HepG2 (cell line): ENCODE measurements around the gene CNTD1. TPM values are rescaled to one million over a fixed set of nuclear protein-coding genes. Genes with fewer than 3 reads are reported as not detected.
A peak's percentile ranks its signal among the peaks of the same experiment; 100 is the strongest.

Experiments used
- ATAC-seq: fragments of 200-7000 bp; cut with Tn5 transposase; 3 replicates; pipeline ENCODE4 v1.9.1; 2020; ENCODE audit warnings: mild to moderate bottlenecking, moderate library complexity
- BruUV-seq: library from RNA; stranded (reverse); fragments of 400-500 nt; replicated peaks from 2 replicates; lab custom pipeline; 2021; lab: Mats Ljungman, UMichigan
- CTCF ChIA-PET: fragments of 300-600 bp; formaldehyde crosslinking; extraction: SDS; loops from one replicate; lab custom pipeline; 2021; ENCODE audit warnings: low total read pairs, inconsistent platforms, low intra/inter-chr PET ratio; lab: Yijun Ruan, JAX
- POLR2A ChIA-PET: fragments of 350-600 bp; sonication (Branson Sonifier 250); formaldehyde crosslinking; loops from one replicate; lab custom pipeline; 2020; ENCODE audit warnings: antibody characterized with exemption, inconsistent platforms; lab: Yijun Ruan, JAX
- DNase-seq: peaks from one replicate; pipeline ENCODE4 v3.0.0-alpha.2; 2015; ENCODE audit warnings: low spot score
- FAIRE-seq: peaks from 3 replicates; lab custom pipeline; 2011; peaks lifted over from hg19 to GRCh38; lab: Jason Lieb, UNC
- H2AFZ ChIP-seq: one replicate; pipeline ENCODE4 v1.6.1; 2011; ENCODE audit warnings: low read length, inconsistent platforms
- H3K27ac ChIP-seq: fragments of 300-600 bp; 3 replicates; pipeline ENCODE4 v1.8.0; 2011; ENCODE audit warnings: mixed run types, mild to moderate bottlenecking, mixed read lengths, low read length, inconsistent platforms; ENCODE audit not compliant: insufficient read depth; ENCODE audit errors: extremely low read length
- H3K27me3 ChIP-seq, 2 experiments: fragments of 200-600 bp in 1 of 2; 2 replicates in 1 of 2; 3 replicates in 1 of 2; pipeline versions ENCODE4 v1.6.0 to v1.8.0; 2011; ENCODE audit warnings: low read length in 2 of 2, mild to moderate bottlenecking in 2 of 2, moderate library complexity in 2 of 2, inconsistent platforms in 1 of 2; ENCODE audit not compliant: insufficient read depth in 2 of 2, control insufficient read depth in 1 of 2
- H3K36me3 ChIP-seq, 2 experiments: fragments of 200-600 bp in 1 of 2; replicated peaks in 1 of 2; 2 replicates in 1 of 2; 3 replicates in 1 of 2; pipeline versions ENCODE4 v1.5.1 to v1.8.0; 2011; ENCODE audit warnings: low read length in 2 of 2, inconsistent platforms in 1 of 2; ENCODE audit not compliant: insufficient read depth in 2 of 2, control insufficient read depth in 1 of 2
- H3K4me1 ChIP-seq: 2 replicates; pipeline ENCODE4 v1.5.1; 2012; ENCODE audit warnings: low read length, inconsistent platforms; ENCODE audit not compliant: insufficient read depth
- H3K4me2 ChIP-seq: 2 replicates; pipeline ENCODE4 v1.6.0; 2011; ENCODE audit warnings: low read depth, low read length, inconsistent platforms
- H3K4me3 ChIP-seq, 3 experiments: fragments of 200-600 bp in 1 of 3; sonication (generic), shearing (Covaris generic) in 1 of 3; replicated peaks in 1 of 3; 2 replicates each; pipeline ENCODE4 v1.5.1; 2011 to 2016; ENCODE audit warnings: low read length in 3 of 3, inconsistent platforms in 2 of 3, low read depth in 2 of 3, mild to moderate bottlenecking in 2 of 3, control low read depth in 1 of 3, mixed read lengths in 1 of 3; ENCODE audit not compliant: insufficient read depth in 1 of 3
- H3K79me2 ChIP-seq: one replicate; pipeline ENCODE4 v1.6.1; 2011; ENCODE audit warnings: low read length, inconsistent platforms; ENCODE audit not compliant: insufficient read depth
- H3K9ac ChIP-seq: 2 replicates; pipeline ENCODE4 v1.6.0; 2011; ENCODE audit warnings: mild to moderate bottlenecking, low read depth, low read length, inconsistent platforms; ENCODE audit not compliant: insufficient read depth
- H3K9me3 ChIP-seq: 2 replicates; pipeline ENCODE4 v1.5.1; 2012; ENCODE audit warnings: mild to moderate bottlenecking, low read length
- H4K20me1 ChIP-seq: 2 replicates; pipeline ENCODE4 v1.6.0; 2011; ENCODE audit warnings: inconsistent platforms, mild to moderate bottlenecking, low read length, moderate library complexity; ENCODE audit not compliant: insufficient read depth
- ASH2L ChIP-seq: fragments of 300-600, 200-600 bp; sonication (generic); IDR thresholded peaks from 2 replicates; pipeline ENCODE4 v1.7.0; 2017; ENCODE audit warnings: low read depth, mild to moderate bottlenecking, moderate library complexity, mixed read lengths, low read length; ENCODE audit not compliant: insufficient read length
- CEBPB ChIP-seq: IDR thresholded peaks from 2 replicates; pipeline ENCODE4 v1.6.1; 2011; ENCODE audit warnings: low read depth, low read length, improper control_type of control experiment, borderline replicate concordance
- CEBPG ChIP-seq: IDR thresholded peaks from 2 replicates; pipeline ENCODE4 v1.6.1; 2016
- FOXA3 ChIP-seq: IDR thresholded peaks from 2 replicates; pipeline ENCODE4 v1.6.1; 2016; ENCODE audit warnings: missing genetic modification reagents, missing compliant biosample characterization
- IRF1 ChIP-seq: sonication (generic); formaldehyde crosslinking; IDR thresholded peaks from 2 replicates; pipeline ENCODE4 v1.4.0; 2020; ENCODE audit warnings: low read depth, mild to moderate bottlenecking, missing genetic modification reagents
- SYNCRIP ChIP-seq: fragments of 200-400 bp; formaldehyde crosslinking; IDR thresholded peaks from 2 replicates; pipeline ENCODE4 v1.6.1; 2018; ENCODE audit warnings: mild to moderate bottlenecking, low read depth, low read length; ENCODE audit not compliant: insufficient read depth
- TBP ChIP-seq: sonication (generic); formaldehyde crosslinking; IDR thresholded peaks from 2 replicates; pipeline ENCODE4 v1.5.0; 2020; ENCODE audit warnings: missing genetic modification reagents
- TEAD2 ChIP-seq: sonication (generic); formaldehyde crosslinking; IDR thresholded peaks from 2 replicates; pipeline ENCODE4 v1.9.0; 2021; ENCODE audit warnings: missing genetic modification reagents
- TEAD3 ChIP-seq: optimal IDR thresholded peaks from 2 replicates; pipeline ENCODE3; 2016; ENCODE audit warnings: borderline replicate concordance
- ZNF75D ChIP-seq: sonication (generic); formaldehyde crosslinking; IDR thresholded peaks from 2 replicates; pipeline ENCODE4 v1.8.1; 2023; ENCODE audit warnings: missing genetic modification reagents, mild to moderate bottlenecking, borderline replicate concordance
- ZNF83 ChIP-seq: sonication (generic); formaldehyde crosslinking; IDR thresholded peaks from 2 replicates; pipeline ENCODE4 v1.4.0; 2020; ENCODE audit warnings: missing genetic modification reagents, mild to moderate bottlenecking, borderline replicate concordance
- ZSCAN25 ChIP-seq: sonication (generic); formaldehyde crosslinking; IDR thresholded peaks from 2 replicates; pipeline ENCODE4 v1.8.0; 2022; ENCODE audit warnings: mild to moderate bottlenecking, missing genetic modification reagents
- WGBS: methylation state at CpG from one replicate; pipeline ENCODE4 v1.1.6; 2017; ENCODE audit warnings: low lambda C conversion rate; 5-methylcytosine and 5-hydroxymethylcytosine counted together
- in situ Hi-C: cut with HindIII; loops from 2 replicates; pipeline ENCODE4 v1.10.0; 2017; ENCODE audit warnings: low pct_unique_long_range_greater_than_20kb; ENCODE audit not compliant: extremely low pct_ligation_motif_present
- intact Hi-C: fragments of 100-400 bp; cut with micrococcal nuclease; formaldehyde crosslinking; loops from one replicate; pipeline ENCODE4 v1.10.0; 2022; ENCODE audit not compliant: unreplicated experiment
- polyA plus RNA-seq, 8 experiments: library from polyadenylated mRNA; depleted of rRNA in 3 of 8; stranded (reverse) in 7 of 8; unstranded in 1 of 8; fragments of >200 nt; fragmentation: Illumina TruSeq in 4 of 8; extraction: Trizol in 4 of 8; gene quantifications; 2 replicates each; pipeline versions ENCODE4 v1.2.1 to v1.2.3, GENCODE V29; 2011 to 2016; ENCODE audit warnings: low read depth in 4 of 8, missing spikeins in 1 of 8, mixed read lengths in 1 of 8; ENCODE audit not compliant: insufficient read depth in 1 of 8
- total RNA-seq, 5 experiments: library from RNA; depleted of rRNA; stranded (reverse); fragments of >200 nt; fragmentation: Illumina TruSeq; extraction: Trizol; gene quantifications; 2 replicates each; pipeline ENCODE4 v1.2.3, GENCODE V29; 2016; ENCODE audit warnings: low read depth in 1 of 5

CNTD1 gene
- total and polyA plus RNA-seq, 2 of the 13 experiments (the other 11 are each of a cell fraction or from before 2014, with no cell fraction given): 0.11 to 0.15 TPM

- Histone ChIP-seq H2AFZ (no peak overlapping the region), H3K27ac (no peak overlapping the region), H3K27me3 (no peaks in the 10 kb centered on the region), H3K9me3 (no peaks in the 10 kb centered on the region), H3K79me2 (no peaks in the 10 kb centered on the region), H3K4me2 (no peak overlapping the region), H3K36me3 (peaks cover 6 to 8% of the 10 kb centered on the region in 2 experiments), H3K9ac (no peak overlapping the region), H4K20me1 (no peaks in the 10 kb centered on the region), H3K4me3 (no peak overlapping the region), H3K4me1 (peaks cover 40% of the 10 kb centered on the region)
- WGBS: 100% methylated on average over 1 of the region's 1 CpG
- no peak for DNase-seq
- POLR2A ChIA-PET: interaction anchor here (1.0 to 4.3 kb wide), 3 partner anchors 10 to 18 kb away, joined by 4 to 29 read pairs (median 27); partner anchors contain the start of gene BECN1
- ATAC-seq: no peak
- in situ Hi-C loops (no loop called here), intact Hi-C loops (no loop called here)
- CTCF ChIA-PET: no interaction called here
- BruUV-seq: no TSS peak
- no peak for FAIRE-seq
- TF ChIP-seq ZNF83 (no peak), ZNF75D (CRISPR knock-in tag) (0 out of 2 replicates have a peak, but pooled peaks have one; percentile 40), TBP (no peak)
These were observed 7.6 kb downstream of the CNTD1 start for GRCh38 chr17:42806249-42806648.

GRCh38 chr17:42809250-42809649, 10.6 kb downstream of the CNTD1 start:
- DNase-seq (no peak), ATAC-seq (no peak), FAIRE-seq (peak; percentile 18)
- no peak overlapping the region for H3K4me2 ChIP-seq
- H3K36me3 ChIP-seq: peaks cover 14 to 17% of the 10 kb centered on the region in 2 experiments
- no peak overlapping the region for H2AFZ ChIP-seq
- intact Hi-C loops: no loop called here
- TF ChIP-seq IRF1 (no peak), CEBPG (CRISPR knock-in tag) (0 out of 2 replicates have a peak, but pooled peaks have one; percentile 11), TEAD3 (CRISPR knock-in tag) (peak; percentile 21), ASH2L (peak; percentile 42), ZSCAN25 (CRISPR knock-in tag) (no peak), TEAD2 (CRISPR knock-in tag) (no peak), SYNCRIP (no peak), CEBPB (peak; percentile 58; the same call in 1 of the 2 replicates), FOXA3 (CRISPR knock-in tag) (0 out of 2 replicates have a peak, but pooled peaks have one; percentile 4)
- no peak overlapping the region for H3K9ac ChIP-seq
- no peak overlapping the region for H3K4me3 ChIP-seq
- H3K9me3 ChIP-seq: no peaks in the 10 kb centered on the region
- no peaks in the 10 kb centered on the region for H4K20me1 ChIP-seq
- H3K79me2 ChIP-seq: no peaks in the 10 kb centered on the region
- BruUV-seq: no TSS peak
- no peak overlapping the region for H3K27ac ChIP-seq
- no peaks in the 10 kb centered on the region for H3K27me3 ChIP-seq
- ChIA-PET POLR2A (interaction anchor here (1.3 to 1.7 kb wide), 2 partner anchors 12 to 29 kb away, joined by 3 to 12 read pairs; partner anchors contain the start of gene WNK4), CTCF (no interaction called here)
- peaks cover 18% of the 10 kb centered on the region for H3K4me1 ChIP-seq
- in situ Hi-C loops: no loop called here
- WGBS: 64% methylated on average over 3 of the region's 3 CpGs
